GM20000 (cell line): ENCODE measurements around the gene PSORS1C1.

Experiments used
- DNase-seq: peaks from one replicate; pipeline ENCODE4 v3.0.0; 2012; ENCODE audit warnings: low spot score
- TF ChIP-seq, protein P1 (sequence below): IDR thresholded peaks from 2 replicates; pipeline ENCODE4 v1.5.1; 2012; ENCODE audit warnings: mild to moderate bottlenecking, control low read depth; ENCODE audit errors: extremely low read depth, missing control alignments

The PSORS1C1 gene

GRCh38 chr6:31170600-31170881 is 55.9 kb downstream of the PSORS1C1 start, which contains the start of gene POU5F1:
Gene POU5F1 (minus strand): TSS chr6:31170682. CDS start chr6:31170620, 62 bp downstream.
- no peak for DNase-seq
- TF ChIP-seq, protein P1, sequence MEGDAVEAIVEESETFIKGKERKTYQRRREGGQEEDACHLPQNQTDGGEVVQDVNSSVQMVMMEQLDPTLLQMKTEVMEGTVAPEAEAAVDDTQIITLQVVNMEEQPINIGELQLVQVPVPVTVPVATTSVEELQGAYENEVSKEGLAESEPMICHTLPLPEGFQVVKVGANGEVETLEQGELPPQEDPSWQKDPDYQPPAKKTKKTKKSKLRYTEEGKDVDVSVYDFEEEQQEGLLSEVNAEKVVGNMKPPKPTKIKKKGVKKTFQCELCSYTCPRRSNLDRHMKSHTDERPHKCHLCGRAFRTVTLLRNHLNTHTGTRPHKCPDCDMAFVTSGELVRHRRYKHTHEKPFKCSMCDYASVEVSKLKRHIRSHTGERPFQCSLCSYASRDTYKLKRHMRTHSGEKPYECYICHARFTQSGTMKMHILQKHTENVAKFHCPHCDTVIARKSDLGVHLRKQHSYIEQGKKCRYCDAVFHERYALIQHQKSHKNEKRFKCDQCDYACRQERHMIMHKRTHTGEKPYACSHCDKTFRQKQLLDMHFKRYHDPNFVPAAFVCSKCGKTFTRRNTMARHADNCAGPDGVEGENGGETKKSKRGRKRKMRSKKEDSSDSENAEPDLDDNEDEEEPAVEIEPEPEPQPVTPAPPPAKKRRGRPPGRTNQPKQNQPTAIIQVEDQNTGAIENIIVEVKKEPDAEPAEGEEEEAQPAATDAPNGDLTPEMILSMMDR: no peak

GRCh38 chr6:31170987-31171671 is 56.5 kb downstream of the PSORS1C1 start:
- DNase-seq: no peak
- TF ChIP-seq, protein P1: no peak

GRCh38 chr6:31171931-31172905 is 57.6 kb downstream of the PSORS1C1 start:
- DNase-seq: no peak
- TF ChIP-seq, protein P1: no peak

GRCh38 chr6:31172973-31173384 is 58.4 kb downstream of the PSORS1C1 start:
- TF ChIP-seq, protein P1: no peak
- no peak for DNase-seq

DNA sequence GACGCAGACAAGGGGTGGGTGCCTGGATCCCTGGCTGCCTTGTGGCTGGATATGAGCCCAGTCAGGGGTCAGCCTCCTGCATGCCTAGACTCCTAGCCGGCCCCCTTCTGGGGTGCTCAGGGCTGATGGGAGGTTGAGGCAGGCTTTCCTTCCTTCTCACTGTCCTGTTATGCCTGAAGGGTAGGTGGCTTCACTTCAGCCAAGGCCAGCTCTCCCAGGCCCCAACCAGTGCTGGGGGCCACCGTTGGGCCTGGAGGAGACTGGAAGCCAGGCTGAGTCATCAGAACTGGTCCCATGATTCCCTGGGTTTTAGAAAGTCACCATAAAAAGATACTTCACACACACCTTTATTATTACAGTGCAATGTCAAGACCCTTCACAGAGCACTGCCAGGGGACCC is 58.8 kb downstream of the PSORS1C1 start:
- DNase-seq: no peak
- TF ChIP-seq, protein P1: no peak

DNA sequence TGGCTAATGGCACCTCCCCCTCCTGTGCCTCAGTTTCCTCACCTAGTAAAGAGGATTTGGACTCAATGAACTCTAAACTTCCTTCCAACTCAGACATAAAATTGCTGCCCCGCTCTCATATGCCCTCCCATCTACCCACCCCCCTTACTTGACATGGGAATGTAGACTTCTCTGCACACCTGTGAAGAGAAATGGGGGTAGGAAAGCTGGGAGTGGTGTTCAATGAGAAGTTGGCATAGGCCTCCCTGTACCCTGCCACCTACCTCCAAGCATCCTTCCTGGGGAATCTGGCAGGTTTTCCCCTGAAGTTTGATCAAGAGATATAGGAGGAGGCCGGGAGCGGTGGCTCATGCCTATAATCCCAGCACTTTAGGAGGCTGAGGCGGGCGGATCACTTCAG is 59.8 kb downstream of the PSORS1C1 start:
- TF ChIP-seq, protein P1: no peak
- DNase-seq: no peak

DNA sequence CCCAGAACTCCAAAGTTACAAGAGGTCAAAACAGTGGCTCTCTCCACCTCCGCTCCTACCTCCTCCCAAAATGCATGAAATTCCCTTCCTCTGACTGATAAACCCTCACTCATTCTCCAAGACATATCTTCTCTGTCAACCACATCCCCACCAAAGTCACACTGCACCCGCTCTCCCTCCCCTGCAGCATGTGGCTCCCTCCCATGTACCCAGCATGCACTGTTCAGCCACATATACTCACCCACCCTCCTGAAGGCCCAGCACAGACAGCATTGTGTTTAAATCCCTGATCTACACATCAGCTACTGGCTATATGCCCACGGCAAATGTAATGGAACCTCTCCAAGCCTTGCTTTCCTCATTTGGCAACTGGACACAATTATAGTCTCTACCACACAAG is 61.4 kb downstream of the PSORS1C1 start:
- TF ChIP-seq, protein P1: no peak
- DNase-seq: no peak
